NOMO-1 treated with DMSO at 0.1 percent for 48 hours (cell line): Measurements from ENCODE around the gene TP53RK.

Source experiments
- DNase-seq: peaks from one replicate; lab custom pipeline; 2025; ENCODE audit not compliant: unreplicated experiment; lab: John Stamatoyannopoulos, UW

The TP53RK gene

GRCh38 chr20:46666306-46666705, 22.9 kb downstream of the TP53RK start:
- DNase-seq, result no peak

- no peak for DNase-seq
Observed at GRCh38 chr20:46665602-46666001, 23.6 kb downstream of the TP53RK start.

GRCh38 chr20:46663531-46663930, 25.7 kb downstream of the TP53RK start:
- no peak for DNase-seq

GRCh38 chr20:46661659-46662058, 27.6 kb downstream of the TP53RK start:
- DNase-seq, result no peak

GRCh38 chr20:46660487-46660886, 28.8 kb downstream of the TP53RK start:
- DNase-seq, result no peak

- DNase-seq, result no peak
Observed at GRCh38 chr20:46657618-46658017, 31.6 kb downstream of the TP53RK start.

- no peak for DNase-seq
Observed at GRCh38 chr20:46657137-46657536, 32.1 kb downstream of the TP53RK start.

- DNase-seq, result no peak
Observed at GRCh38 chr20:46652699-46653098, 36.5 kb downstream of the TP53RK start.

GRCh38 chr20:46651091-46651962, 37.9 kb downstream of the TP53RK start, which contains the start of gene SLC13A3:
Gene SLC13A3, minus strand, starts transcription at chr20:46651459. Its CDS starts 38 bp downstream, at chr20:46651421.
- DNase-seq, result no peak

- no peak for DNase-seq
Observed at GRCh38 chr20:46650575-46651090, 38.6 kb downstream of the TP53RK start.

- no peak for DNase-seq
Observed at GRCh38 chr20:46649965-46650542, 39.2 kb downstream of the TP53RK start.

GRCh38 chr20:46649650-46649949, 39.6 kb downstream of the TP53RK start:
- no peak for DNase-seq

GRCh38 chr20:46648903-46649649, 40.2 kb downstream of the TP53RK start:
- DNase-seq, result no peak

- no peak for DNase-seq
Observed at GRCh38 chr20:46647469-46647868, 41.8 kb downstream of the TP53RK start.

GRCh38 chr20:46646659-46647380, 42.4 kb downstream of the TP53RK start:
- no peak for DNase-seq

- no peak for DNase-seq
Observed at GRCh38 chr20:46646122-46646521, 43.1 kb downstream of the TP53RK start.

- no peak for DNase-seq
Observed at GRCh38 chr20:46644733-46645132, 44.5 kb downstream of the TP53RK start.

- DNase-seq, result no peak
Observed at GRCh38 chr20:46644160-46644559, 45.1 kb downstream of the TP53RK start.

GRCh38 chr20:46642969-46643343, 46.3 kb downstream of the TP53RK start:
- no peak for DNase-seq

GRCh38 chr20:46642265-46642968, 46.8 kb downstream of the TP53RK start:
- no peak for DNase-seq
